ENCODE measurements around the gene IRF4.

Gene IRF4

GRCh38 chr6:451336-451735 is 59.8 kb downstream of the IRF4 start:
- TF ChIP-seq CTCF (IDR thresholded peaks at IDR 0.05; ENCODE audit: low read depth, low read length): no peak
- DNase-seq (ENCODE audit: extremely low read depth, low read depth): no peak

- DNase-seq (ENCODE audit: extremely low read depth, low read depth): no peak
- TF ChIP-seq CTCF (IDR thresholded peaks at IDR 0.05; ENCODE audit: low read depth, low read length): no peak
Observed at GRCh38 chr6:451847-452246, 60.3 kb downstream of the IRF4 start.

GRCh38 chr6:452301-453067 is 60.9 kb downstream of the IRF4 start:
- no peak for TF ChIP-seq CTCF (IDR thresholded peaks at IDR 0.05; ENCODE audit: low read depth, low read length)
- DNase-seq (ENCODE audit: extremely low read depth, low read depth): no peak

GRCh38 chr6:453152-453551 is 61.6 kb downstream of the IRF4 start:
- no peak for TF ChIP-seq CTCF (IDR thresholded peaks at IDR 0.05; ENCODE audit: low read depth, low read length)
- no peak for DNase-seq (ENCODE audit: extremely low read depth, low read depth)

- no peak for TF ChIP-seq CTCF (IDR thresholded peaks at IDR 0.05; ENCODE audit: low read depth, low read length)
- no peak for DNase-seq (ENCODE audit: extremely low read depth, low read depth)
Observed at GRCh38 chr6:454148-454991, 62.8 kb downstream of the IRF4 start.

- no peak for DNase-seq (ENCODE audit: extremely low read depth, low read depth)
- no peak for TF ChIP-seq CTCF (IDR thresholded peaks at IDR 0.05; ENCODE audit: low read depth, low read length)
Observed at GRCh38 chr6:455006-455585, 63.5 kb downstream of the IRF4 start.

- DNase-seq (ENCODE audit: extremely low read depth, low read depth): no peak
- TF ChIP-seq CTCF (IDR thresholded peaks at IDR 0.05; ENCODE audit: low read depth, low read length): no peak
Observed at GRCh38 chr6:455835-456234, 64.3 kb downstream of the IRF4 start.
